Fibroblast of skin of back (primary cell): ENCODE data around the gene MEP1B. TPM values are rescaled to one million over a fixed set of nuclear protein-coding genes. Genes with fewer than 3 reads are reported as not detected.
"Not testable (repeated sequence)": the region's sequence is repeated elsewhere in the genome, so short reads cannot be mapped to it uniquely, and the experiment has no call there.

Experiments used
- DNase-seq: peaks from one replicate; pipeline ENCODE4 v3.0.0-alpha.2; 2013
- polyA plus RNA-seq, 2 experiments: library from polyadenylated mRNA; unstranded; fragments of 120-200 nt; gene quantifications; one replicate each; pipeline ENCODE4 v1.2.1, GENCODE V29; 2013; ENCODE audit not compliant: insufficient read length in 2 of 2

Gene MEP1B
- not detected for polyA plus RNA-seq (2013, experiment 1 of 2; ENCODE audit: insufficient read length)
- not detected for polyA plus RNA-seq (2013, experiment 2 of 2; ENCODE audit: insufficient read length)

DNA sequence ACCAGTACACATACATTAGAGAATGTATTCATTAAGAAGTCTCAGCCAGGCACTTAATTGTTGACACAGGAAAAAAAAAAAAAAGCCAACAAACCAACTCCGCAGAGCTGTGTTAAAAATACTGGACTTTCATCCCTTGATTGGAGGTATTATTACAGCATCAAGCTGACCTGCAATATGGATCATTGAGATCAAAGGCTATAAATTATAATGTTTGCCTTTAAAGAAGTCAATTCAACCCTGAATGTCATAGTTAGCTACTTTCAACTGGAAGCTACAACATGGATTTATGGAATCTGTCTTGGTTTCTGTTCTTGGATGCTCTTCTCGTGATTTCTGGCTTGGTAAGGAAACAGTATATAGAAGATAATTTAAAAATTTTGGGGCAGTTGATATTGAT lies at the start of gene MEP1B:
TSS of gene MEP1B (plus strand) at position 250 of the 400 bp plus-strand sequence. CDS start at position 282, 32 bp downstream.
- no peak for DNase-seq

DNA sequence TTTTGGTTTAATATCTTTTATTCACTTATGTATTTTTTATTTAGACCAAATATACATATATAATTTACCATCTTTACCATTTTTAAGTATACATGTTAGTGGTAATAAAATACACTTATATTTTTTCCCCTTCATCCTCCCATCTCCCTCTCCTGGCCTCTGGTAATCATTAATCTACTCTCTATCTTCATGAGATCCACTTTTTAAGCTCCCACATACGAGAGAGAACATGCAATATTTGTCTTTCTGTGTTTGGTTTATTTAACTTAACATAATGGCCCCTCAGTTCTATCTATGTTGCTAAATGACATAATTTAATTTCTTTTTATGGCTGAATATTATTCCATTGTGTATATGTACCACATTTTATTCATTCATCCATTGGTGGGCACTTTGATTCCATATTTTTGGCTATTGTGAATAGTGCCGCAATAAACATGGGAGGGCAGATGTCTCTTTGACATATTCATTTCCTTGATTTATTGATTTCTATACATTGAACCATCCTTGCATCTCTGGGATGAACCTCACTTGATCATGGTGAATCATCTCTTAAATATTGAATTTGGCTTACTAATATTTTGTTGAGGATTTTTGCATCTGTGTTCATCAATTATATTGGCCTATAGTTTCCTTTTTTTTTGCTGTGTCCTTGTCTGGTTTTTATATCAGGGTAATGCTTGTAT lies 41.5 kb upstream of the MEP1B start:
- DNase-seq: no peak

DNA sequence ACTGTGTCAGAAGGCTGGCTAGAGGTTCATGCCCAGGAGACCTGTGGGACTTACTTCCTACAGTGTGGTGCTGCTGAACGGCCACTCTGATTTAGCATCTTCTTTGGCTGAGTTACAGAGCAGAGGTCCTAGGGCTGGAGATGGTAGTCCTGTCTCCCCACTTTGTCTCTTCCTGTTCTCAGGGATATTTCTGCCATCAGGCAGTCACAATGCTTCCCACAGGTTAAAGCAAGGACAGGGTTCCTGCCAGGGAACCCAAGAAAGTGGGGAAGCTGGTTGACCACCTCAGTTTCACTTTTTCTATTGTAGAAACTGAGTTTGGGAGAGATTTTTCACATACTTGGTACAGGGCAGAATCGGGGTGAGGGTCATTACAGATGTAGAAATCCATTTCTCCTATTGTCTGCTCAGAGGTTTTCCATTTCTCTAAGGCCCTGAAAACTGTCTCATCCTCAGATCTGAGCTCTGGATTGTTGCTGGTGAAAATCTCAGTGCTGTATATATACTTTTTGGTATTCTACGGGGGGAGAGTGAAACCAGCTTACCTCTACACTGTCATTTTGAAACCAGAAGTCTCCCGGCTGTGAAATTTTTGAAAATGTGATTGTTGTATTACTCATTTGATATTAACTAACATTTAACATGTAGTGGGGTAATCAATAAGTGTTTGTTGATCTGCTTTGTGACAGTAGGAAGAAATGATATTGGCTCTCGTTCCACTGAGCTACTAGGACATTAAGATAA lies 37.0 kb upstream of the MEP1B start:
- no peak for DNase-seq

DNA sequence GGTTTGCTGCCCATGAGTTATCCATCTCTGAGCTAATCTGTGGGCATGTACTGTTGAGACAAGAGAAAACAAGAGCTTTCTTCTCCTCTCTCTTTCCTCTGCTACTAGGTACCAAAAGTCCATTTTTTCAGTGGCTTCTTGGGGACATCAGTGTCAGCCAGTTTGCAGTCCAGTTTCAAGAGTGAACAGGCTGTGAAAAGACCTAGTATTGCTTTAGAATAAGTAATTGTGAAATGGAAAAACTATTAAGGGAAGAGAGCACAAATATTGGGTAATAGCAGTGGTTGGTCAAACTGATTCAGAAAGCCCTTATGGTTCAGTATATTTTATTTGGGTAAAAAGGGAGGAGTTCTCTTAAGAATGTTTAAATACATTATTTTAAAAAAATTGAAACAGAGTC lies 33.0 kb upstream of the MEP1B start:
- DNase-seq: no peak

DNA sequence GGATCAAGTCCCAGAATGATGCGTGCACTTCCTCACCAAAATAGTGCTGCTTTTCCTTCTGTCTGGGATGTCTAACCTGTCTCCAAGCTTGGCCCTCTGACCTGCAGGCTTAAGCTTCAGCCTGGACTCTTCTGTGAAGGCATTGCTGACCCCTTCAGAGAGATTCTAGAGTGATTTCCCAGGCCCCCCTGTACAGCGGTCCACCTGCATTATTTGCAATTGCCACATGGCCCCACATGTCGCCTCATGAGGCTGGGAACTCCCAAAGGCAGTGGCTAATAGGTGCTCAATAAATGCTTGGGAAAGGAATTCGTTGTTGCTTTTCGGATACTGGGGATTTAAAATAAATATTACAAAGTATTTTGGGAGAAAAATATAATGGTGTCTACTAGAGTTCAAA lies 32.3 kb upstream of the MEP1B start:
- no peak for DNase-seq

DNA sequence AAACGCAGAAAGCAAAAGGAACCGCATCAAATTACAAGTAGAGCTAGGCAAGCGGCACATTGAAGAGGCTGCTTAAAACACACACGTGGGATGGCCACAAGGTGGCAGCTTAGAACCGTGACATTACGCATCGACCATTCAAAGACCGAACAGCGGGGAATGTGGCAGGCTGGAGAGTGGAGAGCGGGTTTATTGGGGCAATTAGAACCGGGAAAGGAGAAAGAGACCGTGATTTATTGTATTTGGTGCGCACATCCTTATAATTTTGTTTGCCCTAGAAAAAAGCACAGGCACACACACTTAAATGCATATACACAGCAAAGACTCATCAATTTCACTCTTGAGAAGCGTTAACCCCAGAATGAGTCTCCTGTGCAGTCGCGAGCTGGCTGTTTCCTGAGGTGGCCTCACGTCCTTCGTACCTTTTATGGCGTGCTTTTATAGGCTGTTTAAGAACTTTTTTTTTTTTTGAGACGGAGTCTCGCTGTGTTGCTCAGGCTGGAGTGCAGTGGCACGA lies 31.7 kb upstream of the MEP1B start:
- DNase-seq: peak; percentile 82

DNA sequence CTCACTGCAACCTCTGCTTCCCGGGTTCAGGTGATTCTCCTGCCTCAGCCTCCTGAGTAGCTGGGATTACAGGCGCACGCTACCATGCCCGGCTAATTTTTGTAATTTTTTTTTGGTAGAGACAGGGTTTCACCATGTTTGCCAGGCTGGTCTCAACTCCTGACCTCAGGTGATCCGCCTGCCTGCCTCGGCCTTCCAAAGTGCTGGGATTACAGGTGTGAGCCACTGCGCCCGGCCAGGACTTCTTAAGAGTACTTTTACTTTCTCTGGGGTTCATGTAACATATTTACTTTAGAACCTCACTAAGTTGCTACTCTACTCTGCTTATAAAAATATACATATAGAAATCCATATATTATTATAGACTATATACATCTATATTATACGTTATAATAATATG lies 31.2 kb upstream of the MEP1B start:
- DNase-seq: not testable (repeated sequence)

DNA sequence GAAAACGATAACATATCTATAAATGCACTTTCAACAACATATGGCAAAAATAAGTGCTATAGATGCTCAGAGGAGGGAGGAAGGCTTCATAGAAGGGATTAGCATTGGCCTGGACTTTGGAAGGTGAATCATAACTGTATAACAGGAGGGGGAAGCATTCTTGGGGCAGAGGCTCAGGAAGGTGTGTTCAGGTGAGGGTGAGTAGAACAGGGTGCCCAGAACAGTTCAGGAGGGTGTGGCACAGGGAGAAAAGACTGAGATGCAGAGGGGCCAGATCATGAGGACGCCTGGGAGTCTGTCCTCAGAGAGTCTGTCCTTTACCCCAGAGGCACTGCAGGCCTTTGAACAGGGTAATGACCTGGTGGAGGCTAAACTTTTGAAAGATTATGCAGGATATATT lies 29.3 kb upstream of the MEP1B start:
- DNase-seq: no peak

DNA sequence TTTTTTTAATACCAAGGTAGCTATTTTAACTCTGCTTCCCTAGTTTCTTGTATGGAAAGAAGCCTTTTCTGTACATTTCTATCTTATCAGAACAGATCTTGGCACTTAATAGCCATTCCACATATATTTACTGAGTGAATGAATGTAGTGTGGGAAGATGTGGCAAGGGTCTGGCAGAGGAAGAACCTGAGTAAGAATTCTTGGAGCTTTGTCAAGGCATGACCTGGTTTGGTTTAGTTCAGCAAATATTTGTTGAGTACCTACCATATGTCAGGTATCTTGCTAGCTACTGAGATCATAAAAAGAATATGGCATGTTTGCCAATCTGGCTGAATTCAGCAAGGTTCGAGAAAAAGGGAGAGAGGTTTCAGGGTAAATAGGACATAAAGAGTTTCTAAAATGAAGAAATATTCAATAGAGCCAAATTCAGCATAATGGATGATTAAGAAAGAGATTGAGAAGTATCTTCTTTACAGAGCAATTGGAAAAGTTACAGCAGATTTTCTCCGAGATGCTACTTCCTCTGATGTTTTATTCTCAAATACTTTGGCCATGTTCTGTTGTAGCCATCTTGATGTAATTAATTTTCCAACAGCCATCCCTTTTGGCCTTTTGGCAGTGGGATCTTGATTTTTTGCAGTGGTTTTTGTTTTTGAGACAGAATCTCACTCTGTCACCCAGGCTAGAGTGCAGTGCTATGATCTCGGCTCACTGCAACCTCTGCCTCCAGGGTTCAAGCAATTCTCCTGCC lies 21.7 kb upstream of the MEP1B start:
- DNase-seq: no peak

DNA sequence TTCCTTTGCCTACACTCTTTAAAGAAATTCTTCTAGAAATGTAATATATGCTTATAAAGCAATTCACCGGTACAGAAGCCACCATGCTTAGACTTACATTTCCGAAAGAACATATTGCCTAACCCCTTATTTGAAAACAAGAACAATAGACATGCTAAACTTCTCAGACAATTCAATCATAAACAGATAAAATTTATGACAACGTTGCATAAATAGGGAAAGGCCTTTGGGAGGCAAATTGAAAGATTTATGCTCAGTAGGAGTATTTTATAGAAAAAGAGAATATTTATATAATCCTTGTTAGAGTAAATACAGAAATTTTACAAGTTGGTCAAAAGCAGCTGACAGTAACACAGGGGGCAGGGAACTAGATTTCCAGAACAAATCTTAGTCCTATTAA lies 16.2 kb upstream of the MEP1B start:
- DNase-seq: no peak

DNA sequence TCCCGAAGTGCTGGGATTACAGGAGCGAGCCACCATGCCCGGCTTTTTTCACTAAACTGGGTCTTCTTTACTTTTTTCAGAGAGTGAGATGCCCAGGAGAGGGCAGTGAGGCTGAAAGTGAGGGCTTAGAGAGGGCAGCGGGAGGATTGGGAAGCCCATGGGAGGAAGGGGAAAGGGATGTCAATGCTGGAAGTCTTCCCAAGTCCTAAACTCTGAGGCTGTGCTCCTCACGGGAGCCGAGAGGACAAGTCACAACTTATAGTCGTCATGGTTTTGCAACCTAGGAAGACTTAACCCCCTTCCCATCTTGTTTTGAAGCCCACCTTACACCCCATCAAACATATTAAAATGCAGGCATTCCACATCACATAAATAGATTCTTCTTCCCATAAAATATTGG lies 15.1 kb upstream of the MEP1B start:
- DNase-seq: no peak

DNA sequence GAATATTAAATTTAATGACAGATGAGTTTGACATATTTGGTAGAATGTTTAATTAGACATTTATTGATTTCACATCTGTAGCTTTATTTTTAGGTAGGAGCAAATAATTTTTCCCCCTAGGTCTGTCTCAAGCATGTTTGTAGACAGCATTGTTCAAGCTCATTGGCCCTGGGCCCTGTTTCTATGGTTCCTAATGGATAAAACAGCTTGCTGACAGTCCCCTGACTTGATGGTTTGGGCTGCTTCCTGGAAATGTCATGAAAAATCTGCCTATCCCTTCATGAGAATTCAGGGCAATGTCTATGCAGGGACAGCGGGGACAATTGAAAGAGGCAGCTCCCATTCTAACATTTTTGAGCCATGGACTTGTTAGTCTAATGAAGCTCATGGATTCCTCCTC lies 14.6 kb upstream of the MEP1B start:
- DNase-seq: no peak

DNA sequence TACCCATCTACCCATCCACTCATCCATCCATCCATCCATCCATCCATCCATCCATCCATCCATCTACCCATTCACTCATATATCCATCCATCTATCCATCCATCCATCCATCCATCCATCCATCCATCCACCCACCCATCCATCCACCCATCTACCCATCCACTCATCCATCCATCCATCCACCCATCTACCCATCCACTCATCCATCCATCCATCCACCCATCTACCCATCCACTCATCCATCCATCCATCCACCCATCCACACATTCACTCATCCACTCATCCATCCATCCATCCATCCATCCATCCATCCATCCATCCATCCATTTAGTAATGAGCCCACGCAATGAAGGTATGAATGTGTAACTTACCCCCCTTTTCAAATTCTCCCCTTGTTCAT lies 13.1 kb upstream of the MEP1B start:
- not testable (repeated sequence) for DNase-seq

DNA sequence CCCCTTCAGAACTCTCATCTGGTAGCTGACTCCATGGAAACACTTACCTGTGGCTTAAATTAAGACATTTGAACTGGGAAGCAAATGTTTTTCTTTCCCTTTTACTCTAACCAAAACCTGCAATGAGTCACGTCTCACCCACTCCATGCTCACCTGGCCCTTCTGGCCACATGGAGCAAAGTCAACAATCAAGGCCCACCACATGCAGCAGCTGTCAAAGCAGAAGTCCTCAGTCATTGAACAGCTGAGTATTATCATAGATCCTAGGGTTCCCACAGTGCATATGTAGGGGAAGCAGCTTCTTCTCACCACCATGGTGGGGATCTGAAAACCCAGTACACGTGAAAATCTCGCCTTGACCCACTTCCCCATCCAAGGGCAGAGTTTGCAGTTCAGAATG lies 12.3 kb upstream of the MEP1B start:
- DNase-seq: no peak

DNA sequence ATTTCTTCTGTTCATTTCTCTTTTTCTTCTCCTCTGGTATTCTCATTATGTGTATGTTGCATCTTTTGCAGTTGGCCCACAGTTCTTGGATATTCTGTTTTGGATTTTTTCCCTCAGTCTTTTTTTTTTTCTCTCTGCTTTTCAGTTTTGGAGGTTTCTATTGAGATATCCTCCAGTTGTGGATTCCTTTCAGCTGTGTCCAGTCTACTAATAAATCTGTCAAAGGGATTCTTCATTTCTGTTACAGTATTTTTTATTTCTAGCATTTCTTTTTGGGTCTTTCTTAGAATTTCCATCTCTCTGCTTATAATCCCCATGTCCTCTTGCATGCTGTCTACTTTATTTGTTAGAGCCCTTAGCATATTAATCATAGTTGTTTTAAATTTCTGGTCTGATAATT lies 6.3 kb upstream of the MEP1B start:
- no peak for DNase-seq

DNA sequence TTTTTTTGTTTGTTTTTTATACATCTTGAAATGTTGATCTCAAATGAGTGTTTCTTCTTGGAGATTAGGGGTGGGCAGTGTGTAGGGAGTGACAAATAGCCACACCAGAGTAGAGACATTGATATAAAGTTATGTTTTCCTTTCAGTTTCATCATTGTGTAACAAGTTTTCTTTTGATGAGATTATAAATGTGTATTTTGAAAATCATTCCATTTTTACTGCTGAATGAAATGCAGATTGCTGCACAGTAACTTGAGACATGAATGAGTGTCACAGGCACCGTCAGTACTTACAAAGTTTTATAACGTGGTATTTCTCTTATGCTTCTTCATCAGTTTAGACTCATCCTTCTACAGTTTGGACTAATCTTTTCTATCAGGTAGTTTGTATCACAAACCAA lies 370 bp downstream of the MEP1B start:
- DNase-seq: no peak

DNA sequence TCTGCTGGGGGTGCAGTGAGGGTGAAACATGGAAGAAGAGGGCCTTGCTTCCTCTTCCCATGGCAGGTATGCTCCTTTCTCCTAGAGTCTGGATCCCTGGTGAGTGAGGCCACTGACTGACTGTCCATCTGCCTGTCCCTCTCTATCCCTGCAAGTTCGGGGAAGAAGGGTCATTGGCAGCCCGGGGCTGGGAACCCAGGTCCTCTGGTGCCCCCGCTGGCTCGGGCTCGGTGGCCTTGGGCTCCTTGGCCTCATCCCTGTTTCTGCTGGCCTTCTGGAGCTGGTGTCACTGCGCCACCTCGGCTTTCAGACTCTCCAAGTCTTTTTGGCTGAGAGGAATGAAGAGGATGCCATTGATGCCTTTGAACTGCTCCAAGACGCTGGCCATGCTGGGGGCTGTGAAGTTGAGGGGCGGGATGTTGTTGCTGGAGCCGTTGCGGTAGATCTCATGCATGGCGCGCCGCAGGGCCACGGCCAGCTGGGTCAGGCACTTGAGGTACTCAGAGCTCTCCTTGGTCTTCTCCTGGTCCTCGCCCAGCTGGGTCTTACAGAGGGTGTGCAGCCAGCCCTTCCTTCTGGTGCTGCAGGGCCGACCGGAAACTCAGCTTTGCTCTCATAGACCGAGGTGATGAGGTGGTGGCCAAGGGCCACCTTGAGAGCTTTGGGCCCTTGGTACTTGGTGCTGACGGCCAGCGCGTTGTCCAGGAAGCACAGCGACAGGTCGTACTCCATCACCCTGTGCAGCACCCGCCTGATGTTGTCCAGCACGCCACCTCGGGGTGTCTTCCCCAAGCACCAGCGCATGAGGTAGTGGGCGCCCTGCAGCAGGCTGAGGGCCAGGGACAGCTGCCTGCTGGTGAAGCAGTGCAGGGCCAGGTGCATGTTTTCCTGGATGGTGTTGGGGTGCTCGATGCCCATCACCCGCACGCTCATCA lies 6.3 kb downstream of the MEP1B start:
- no peak for DNase-seq

DNA sequence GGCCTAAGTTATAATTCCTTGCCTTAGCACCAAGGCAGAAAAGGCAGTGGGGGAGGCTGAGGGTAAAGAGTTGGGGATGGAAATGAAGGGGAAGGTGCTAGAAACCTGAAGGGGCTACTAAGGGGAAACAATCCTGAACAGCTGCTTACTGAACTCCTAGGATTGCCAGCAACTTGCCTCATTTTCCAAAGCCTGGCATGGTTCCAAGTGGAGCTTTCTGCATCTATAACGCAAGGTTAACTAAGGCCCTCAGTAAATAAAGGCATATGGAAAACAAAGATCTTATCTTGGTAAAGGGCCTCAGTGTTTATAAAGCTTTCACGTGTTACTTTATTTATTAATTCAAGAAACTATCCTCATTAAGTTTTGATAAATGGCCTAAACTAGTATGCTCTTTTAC lies 10.9 kb downstream of the MEP1B start:
- no peak for DNase-seq

DNA sequence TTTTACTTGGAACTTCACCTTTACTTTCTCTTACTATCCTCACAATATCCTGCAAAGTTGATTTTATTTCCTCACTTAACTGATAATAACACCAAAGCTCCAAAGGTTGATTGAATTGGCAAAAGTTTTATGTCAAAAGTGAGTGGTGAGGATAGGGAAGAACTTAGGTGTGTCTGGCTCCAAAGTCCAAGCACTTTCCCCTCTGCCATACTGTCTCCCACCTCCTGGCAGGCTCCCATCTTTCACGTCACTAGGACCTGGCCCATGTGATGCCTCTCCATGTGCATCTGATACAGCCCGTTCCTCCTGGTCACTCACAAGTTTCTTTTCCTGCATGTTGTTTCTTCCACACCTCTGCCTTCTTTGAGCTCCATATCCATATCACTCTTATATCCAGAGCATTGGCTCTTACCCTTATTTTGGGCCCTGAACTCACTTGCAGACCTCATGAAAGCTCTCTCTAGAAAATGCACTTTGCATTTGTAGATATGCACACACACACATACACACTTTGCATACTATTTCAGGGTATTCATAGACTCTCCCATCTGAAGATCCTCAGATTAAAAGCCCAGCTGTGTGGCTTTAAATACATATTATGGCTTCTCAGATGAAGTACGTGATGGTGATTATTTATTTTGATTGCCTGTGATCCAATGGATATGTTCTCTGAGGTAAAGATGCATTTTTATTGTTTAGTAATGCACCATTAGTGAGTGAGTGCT lies 12.3 kb downstream of the MEP1B start:
- no peak for DNase-seq

DNA sequence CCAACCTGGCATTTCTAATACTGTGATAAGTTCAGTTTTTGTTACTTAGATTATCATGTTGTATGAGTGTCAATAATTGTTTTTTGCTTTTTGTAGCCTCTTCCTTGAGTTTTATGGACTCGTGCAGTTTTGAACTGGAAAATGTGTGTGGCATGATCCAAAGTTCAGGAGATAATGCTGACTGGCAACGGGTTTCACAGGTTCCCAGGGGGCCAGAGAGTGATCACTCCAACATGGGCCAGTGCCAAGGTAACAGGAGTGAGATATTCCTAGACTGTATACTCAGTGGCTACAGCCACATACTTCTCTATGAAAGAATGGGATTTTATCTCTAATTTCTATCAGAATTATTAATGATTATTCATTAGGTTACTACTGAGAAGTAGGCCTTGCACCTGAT lies 18.2 kb downstream of the MEP1B start:
- DNase-seq: no peak

DNA sequence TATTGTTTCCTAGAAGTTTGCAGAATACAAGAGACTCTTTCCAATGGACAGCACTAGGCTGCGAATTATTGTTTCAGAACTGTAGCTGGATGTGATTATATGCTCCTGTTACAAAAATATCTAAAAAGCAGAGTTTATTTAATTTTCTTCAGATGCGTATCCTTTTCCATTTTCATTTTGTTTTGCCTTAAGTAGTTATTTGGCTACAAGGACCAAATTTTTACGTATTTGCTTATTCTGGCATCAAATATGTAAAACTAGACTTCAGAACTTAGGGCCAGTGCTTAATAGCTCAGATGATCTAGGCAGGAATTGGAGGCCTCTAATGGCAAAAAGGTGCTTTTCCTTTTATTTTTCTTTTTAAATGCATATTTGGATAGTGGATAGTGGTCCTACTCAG lies 18.7 kb downstream of the MEP1B start:
- DNase-seq: no peak
